Neural progenitor cell (in vitro differentiated cells): ENCODE data around the gene APELA. TPM values are rescaled to one million over a fixed set of nuclear protein-coding genes. Genes with fewer than 3 reads are reported as not detected.
A peak's percentile ranks its signal among the peaks of the same experiment; 100 is the strongest.

ENCODE experiments used
- DNase-seq: peaks from one replicate; pipeline ENCODE4 v3.0.0-alpha.2; 2016; ENCODE audit warnings: low spot score
- H2AFZ ChIP-seq: fragments of 200-600 bp; sonication (generic); replicated peaks from 2 replicates; pipeline ENCODE4 v1.6.1; 2016; ENCODE audit warnings: antibody characterized with exemption
- H3F3A ChIP-seq: fragments of 200-600 bp; sonication (generic); 2 replicates; pipeline ENCODE4 v1.6.1; 2016; ENCODE audit warnings: antibody characterized with exemption, low read depth
- H3K27ac ChIP-seq: fragments of 200-600 bp; sonication (generic); 2 replicates; pipeline ENCODE4 v1.5.1; 2016; ENCODE audit warnings: mild to moderate bottlenecking
- H3K27me3 ChIP-seq: fragments of 200-600 bp; sonication (generic); 2 replicates; pipeline ENCODE4 v1.6.1; 2016; ENCODE audit warnings: mild to moderate bottlenecking, moderate library complexity
- H3K36me3 ChIP-seq: fragments of 200-600 bp; sonication (generic); 2 replicates; pipeline ENCODE4 v1.5.1; 2016
- H3K4me1 ChIP-seq: fragments of 200-600 bp; sonication (generic); 2 replicates; pipeline ENCODE4 v1.6.1; 2016; ENCODE audit warnings: mixed run types
- H3K4me2 ChIP-seq: fragments of 200-600 bp; sonication (generic); 2 replicates; pipeline ENCODE4 v1.6.1; 2016
- H3K4me3 ChIP-seq: fragments of 200-600 bp; sonication (generic); 2 replicates; pipeline ENCODE4 v1.5.1; 2016
- H3K79me2 ChIP-seq: fragments of 200-600 bp; sonication (generic); 2 replicates; pipeline ENCODE4 v1.6.1; 2016; ENCODE audit warnings: low read depth
- H3K9ac ChIP-seq: fragments of 200-600 bp; sonication (generic); 2 replicates; pipeline ENCODE4 v1.6.1; 2016
- H3K9me3 ChIP-seq: fragments of 200-600 bp; sonication (generic); 2 replicates; pipeline ENCODE4 v1.5.1; 2016; ENCODE audit warnings: low read depth
- H4K20me1 ChIP-seq: fragments of 200-600 bp; sonication (generic); 2 replicates; pipeline ENCODE4 v1.6.1; 2016; ENCODE audit warnings: low read depth
- H3K27ac Mint-ChIP-seq: 3 replicates; pipeline ENCODE4 v1.8.0; 2021; ENCODE audit warnings: mixed read lengths
- H3K27me3 Mint-ChIP-seq: 2 replicates; pipeline ENCODE4 v1.8.0; 2022; ENCODE audit warnings: low read depth, mild to moderate bottlenecking, inconsistent platforms, moderate library complexity, mixed read lengths; ENCODE audit not compliant: insufficient read depth
- H3K36me3 Mint-ChIP-seq: 3 replicates; pipeline ENCODE4 v1.8.0; 2021; ENCODE audit warnings: mixed read lengths
- H3K4me1 Mint-ChIP-seq: 3 replicates; pipeline ENCODE4 v1.8.0; 2021; ENCODE audit warnings: mixed read lengths
- H3K4me3 Mint-ChIP-seq: 3 replicates; pipeline ENCODE4 v1.8.0; 2021; ENCODE audit warnings: mild to moderate bottlenecking, moderate library complexity, mixed read lengths
- H3K9me3 Mint-ChIP-seq: 3 replicates; pipeline ENCODE4 v1.8.0; 2020; ENCODE audit warnings: mixed read lengths
- CTCF ChIP-seq: fragments of 200-600 bp; sonication (generic); IDR thresholded peaks from 2 replicates; pipeline ENCODE4 v1.5.1; 2017; ENCODE audit warnings: antibody characterized with exemption, mild to moderate bottlenecking
- EZH2 ChIP-seq: fragments of 200-600 bp; sonication (generic); IDR thresholded peaks from 2 replicates; pipeline ENCODE4 v1.6.1; 2017; ENCODE audit warnings: antibody characterized with exemption, mild to moderate bottlenecking, moderate library complexity
- EZH2phosphoT487 ChIP-seq: fragments of 200-600 bp; sonication (generic); IDR thresholded peaks from 2 replicates; pipeline ENCODE4 v1.6.1; 2017; ENCODE audit warnings: antibody characterized with exemption
- total RNA-seq: library from RNA; depleted of rRNA; stranded (reverse); fragments of >200 nt; gene quantifications from 2 replicates; pipeline ENCODE4 v1.2.3, GENCODE V29; 2015; ENCODE audit warnings: low replicate concordance

APELA gene
- total RNA-seq, 1 donor from 2014 or later, result 15.0 TPM

- H3K27me3 Mint-ChIP-seq, result no peaks in the 10 kb centered on the region
- Histone ChIP-seq H3K9me3 (no peaks in the 10 kb centered on the region), H3K27ac (no peak overlapping the region), H4K20me1 (no peaks in the 10 kb centered on the region), H3K27me3 (no peaks in the 10 kb centered on the region), H3F3A (no peaks in the 10 kb centered on the region), H3K4me2 (no peak overlapping the region), H3K4me1 (peaks cover 15% of the 10 kb centered on the region), H3K36me3 (no peaks in the 10 kb centered on the region), H2AFZ (peak overlapping the region; percentile 82), H3K79me2 (no peaks in the 10 kb centered on the region), H3K9ac (no peak overlapping the region), H3K4me3 (no peak overlapping the region)
- H3K9me3 Mint-ChIP-seq, result no peaks in the 10 kb centered on the region
- DNase-seq, result no peak
- no peak overlapping the region for H3K27ac Mint-ChIP-seq
- H3K4me3 Mint-ChIP-seq, result no peak overlapping the region
- no peaks in the 10 kb centered on the region for H3K4me1 Mint-ChIP-seq
- no peaks in the 10 kb centered on the region for H3K36me3 Mint-ChIP-seq
- no peak for TF ChIP-seq EZH2
- no peak for TF ChIP-seq CTCF
- TF ChIP-seq EZH2phosphoT487, result no peak
These were observed 30.0 kb upstream of the APELA start for GRCh38 chr4:164847016-164847415.

GRCh38 chr4:164847967-164848649 is 28.9 kb upstream of the APELA start:
- Histone ChIP-seq H3K9ac (no peak overlapping the region), H3K79me2 (no peaks in the 10 kb centered on the region), H3K4me2 (no peak overlapping the region), H3K27ac (no peak overlapping the region), H3K4me1 (peaks cover 7% of the 10 kb centered on the region), H3K9me3 (no peaks in the 10 kb centered on the region), H3F3A (no peaks in the 10 kb centered on the region), H2AFZ (no peak overlapping the region), H3K4me3 (no peak overlapping the region), H4K20me1 (no peaks in the 10 kb centered on the region), H3K36me3 (no peaks in the 10 kb centered on the region), H3K27me3 (no peaks in the 10 kb centered on the region)
- DNase-seq, result no peak
- no peaks in the 10 kb centered on the region for H3K36me3 Mint-ChIP-seq
- no peak overlapping the region for H3K27ac Mint-ChIP-seq
- no peaks in the 10 kb centered on the region for H3K27me3 Mint-ChIP-seq
- TF ChIP-seq EZH2 (no peak), CTCF (no peak), EZH2phosphoT487 (no peak)
- no peaks in the 10 kb centered on the region for H3K9me3 Mint-ChIP-seq
- no peak overlapping the region for H3K4me3 Mint-ChIP-seq
- no peaks in the 10 kb centered on the region for H3K4me1 Mint-ChIP-seq

GRCh38 chr4:164856396-164856795 is 20.6 kb upstream of the APELA start:
- H3K4me2 ChIP-seq, result no peak overlapping the region
- H3K27ac Mint-ChIP-seq, result no peak overlapping the region
- H3K9me3 ChIP-seq, result no peaks in the 10 kb centered on the region
- no peak overlapping the region for H3K27ac ChIP-seq
- no peak overlapping the region for H3K4me3 ChIP-seq
- TF ChIP-seq EZH2, result no peak
- no peak for TF ChIP-seq CTCF
- TF ChIP-seq EZH2phosphoT487, result no peak
- no peaks in the 10 kb centered on the region for H3K4me1 Mint-ChIP-seq
- no peaks in the 10 kb centered on the region for H4K20me1 ChIP-seq
- H3K27me3 Mint-ChIP-seq, result peaks cover 2% of the 10 kb centered on the region
- no peaks in the 10 kb centered on the region for H3K36me3 Mint-ChIP-seq
- H3K79me2 ChIP-seq, result no peaks in the 10 kb centered on the region
- H3K27me3 ChIP-seq, result no peaks in the 10 kb centered on the region
- no peaks in the 10 kb centered on the region for H3K36me3 ChIP-seq
- H3K9ac ChIP-seq, result no peak overlapping the region
- no peak overlapping the region for H3K4me3 Mint-ChIP-seq
- H3K4me1 ChIP-seq, result no peaks in the 10 kb centered on the region
- no peaks in the 10 kb centered on the region for H3K9me3 Mint-ChIP-seq
- DNase-seq, result no peak
- no peak overlapping the region for H2AFZ ChIP-seq
- no peaks in the 10 kb centered on the region for H3F3A ChIP-seq
